HepG2 (cell line): ENCODE measurements around the gene RYR2. TPM values are rescaled to one million over a fixed set of nuclear protein-coding genes. Genes with fewer than 3 reads are reported as not detected.

Experiments used
- KAT8 ChIP-seq: IDR thresholded peaks from 2 replicates; pipeline ENCODE4 v1.6.1; 2016; ENCODE audit warnings: missing genetic modification reagents, missing compliant biosample characterization
- YEATS2 ChIP-seq: sonication (generic); formaldehyde crosslinking; IDR thresholded peaks from 2 replicates; pipeline ENCODE4 v1.4.0; 2020; ENCODE audit warnings: missing genetic modification reagents, borderline replicate concordance
- ZNF572 ChIP-seq: sonication (generic); formaldehyde crosslinking; IDR thresholded peaks from 2 replicates; pipeline ENCODE4 v1.5.1; 2020; ENCODE audit warnings: mild to moderate bottlenecking, missing genetic modification reagents
- polyA plus RNA-seq, 8 experiments: library from polyadenylated mRNA; depleted of rRNA in 3 of 8; stranded (reverse) in 7 of 8; unstranded in 1 of 8; fragments of >200 nt; fragmentation: Illumina TruSeq in 4 of 8; extraction: Trizol in 4 of 8; gene quantifications; 2 replicates each; pipeline versions ENCODE4 v1.2.1 to v1.2.3, GENCODE V29; 2011 to 2016; ENCODE audit warnings: low read depth in 4 of 8, missing spikeins in 1 of 8, mixed read lengths in 1 of 8; ENCODE audit not compliant: insufficient read depth in 1 of 8
- total RNA-seq, 5 experiments: library from RNA; depleted of rRNA; stranded (reverse); fragments of >200 nt; fragmentation: Illumina TruSeq; extraction: Trizol; gene quantifications; 2 replicates each; pipeline ENCODE4 v1.2.3, GENCODE V29; 2016; ENCODE audit warnings: low read depth in 1 of 5
- TF ChIP-seq, protein P1 (sequence below): sonication (generic); formaldehyde crosslinking; IDR thresholded peaks from 2 replicates; pipeline ENCODE4 v1.4.0; 2020; ENCODE audit warnings: missing genetic modification reagents
- TF ChIP-seq, protein P2 (sequence below): sonication (generic); formaldehyde crosslinking; IDR thresholded peaks from 2 replicates; pipeline ENCODE4 v1.4.0; 2020; ENCODE audit warnings: missing genetic modification reagents
- TF ChIP-seq, protein P3 (sequence below): IDR thresholded peaks from 2 replicates; pipeline ENCODE4 v1.6.1; 2016

Gene RYR2
- total and polyA plus RNA-seq, 2 of the 13 experiments (the other 11 are each of a cell fraction or from before 2014, with no cell fraction given), result not detected

DNA sequence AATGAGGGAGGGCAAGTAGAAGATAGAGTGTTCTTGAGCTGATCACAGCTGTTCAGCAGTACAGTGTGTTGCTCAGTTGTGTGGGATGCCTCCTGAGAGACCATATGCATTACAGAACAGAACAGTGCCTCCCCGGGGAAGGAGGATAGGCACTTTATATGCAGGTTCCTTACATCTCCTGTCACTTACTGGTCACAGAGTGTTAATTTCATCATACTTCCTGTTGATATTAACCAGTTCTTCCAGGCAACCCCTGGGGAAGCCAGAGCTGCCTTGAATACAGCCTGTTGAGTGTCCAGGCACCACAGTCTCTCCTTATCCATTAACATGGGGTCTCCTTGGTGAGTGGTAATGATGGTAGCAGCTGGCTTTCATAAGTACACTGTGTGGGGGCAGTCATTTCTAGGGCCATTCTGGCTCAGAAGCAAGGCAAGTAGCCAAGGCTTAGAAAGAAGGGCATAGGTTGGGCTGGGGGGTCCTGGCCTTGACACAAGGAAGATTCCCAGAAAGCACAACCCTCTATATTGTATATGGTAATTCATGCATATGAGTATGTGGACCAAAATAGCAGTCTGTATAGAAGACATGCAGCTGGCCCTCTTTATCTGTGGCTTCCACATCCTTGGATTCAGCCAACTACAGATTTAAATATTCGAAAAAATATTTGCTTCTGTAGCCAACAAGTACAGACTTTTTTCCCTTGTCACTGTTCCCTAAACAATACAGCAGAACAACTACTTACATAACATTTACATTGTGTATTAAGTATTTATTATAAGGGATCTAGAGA lies 706.4 kb downstream of the RYR2 start (continued):
- no peak for TF ChIP-seq YEATS2 (CRISPR knock-in tag)
- TF ChIP-seq, protein P1, sequence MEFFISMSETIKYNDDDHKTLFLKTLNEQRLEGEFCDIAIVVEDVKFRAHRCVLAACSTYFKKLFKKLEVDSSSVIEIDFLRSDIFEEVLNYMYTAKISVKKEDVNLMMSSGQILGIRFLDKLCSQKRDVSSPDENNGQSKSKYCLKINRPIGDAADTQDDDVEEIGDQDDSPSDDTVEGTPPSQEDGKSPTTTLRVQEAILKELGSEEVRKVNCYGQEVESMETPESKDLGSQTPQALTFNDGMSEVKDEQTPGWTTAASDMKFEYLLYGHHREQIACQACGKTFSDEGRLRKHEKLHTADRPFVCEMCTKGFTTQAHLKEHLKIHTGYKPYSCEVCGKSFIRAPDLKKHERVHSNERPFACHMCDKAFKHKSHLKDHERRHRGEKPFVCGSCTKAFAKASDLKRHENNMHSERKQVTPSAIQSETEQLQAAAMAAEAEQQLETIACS (CRISPR knock-in tag), result no peak
- TF ChIP-seq, protein P2, sequence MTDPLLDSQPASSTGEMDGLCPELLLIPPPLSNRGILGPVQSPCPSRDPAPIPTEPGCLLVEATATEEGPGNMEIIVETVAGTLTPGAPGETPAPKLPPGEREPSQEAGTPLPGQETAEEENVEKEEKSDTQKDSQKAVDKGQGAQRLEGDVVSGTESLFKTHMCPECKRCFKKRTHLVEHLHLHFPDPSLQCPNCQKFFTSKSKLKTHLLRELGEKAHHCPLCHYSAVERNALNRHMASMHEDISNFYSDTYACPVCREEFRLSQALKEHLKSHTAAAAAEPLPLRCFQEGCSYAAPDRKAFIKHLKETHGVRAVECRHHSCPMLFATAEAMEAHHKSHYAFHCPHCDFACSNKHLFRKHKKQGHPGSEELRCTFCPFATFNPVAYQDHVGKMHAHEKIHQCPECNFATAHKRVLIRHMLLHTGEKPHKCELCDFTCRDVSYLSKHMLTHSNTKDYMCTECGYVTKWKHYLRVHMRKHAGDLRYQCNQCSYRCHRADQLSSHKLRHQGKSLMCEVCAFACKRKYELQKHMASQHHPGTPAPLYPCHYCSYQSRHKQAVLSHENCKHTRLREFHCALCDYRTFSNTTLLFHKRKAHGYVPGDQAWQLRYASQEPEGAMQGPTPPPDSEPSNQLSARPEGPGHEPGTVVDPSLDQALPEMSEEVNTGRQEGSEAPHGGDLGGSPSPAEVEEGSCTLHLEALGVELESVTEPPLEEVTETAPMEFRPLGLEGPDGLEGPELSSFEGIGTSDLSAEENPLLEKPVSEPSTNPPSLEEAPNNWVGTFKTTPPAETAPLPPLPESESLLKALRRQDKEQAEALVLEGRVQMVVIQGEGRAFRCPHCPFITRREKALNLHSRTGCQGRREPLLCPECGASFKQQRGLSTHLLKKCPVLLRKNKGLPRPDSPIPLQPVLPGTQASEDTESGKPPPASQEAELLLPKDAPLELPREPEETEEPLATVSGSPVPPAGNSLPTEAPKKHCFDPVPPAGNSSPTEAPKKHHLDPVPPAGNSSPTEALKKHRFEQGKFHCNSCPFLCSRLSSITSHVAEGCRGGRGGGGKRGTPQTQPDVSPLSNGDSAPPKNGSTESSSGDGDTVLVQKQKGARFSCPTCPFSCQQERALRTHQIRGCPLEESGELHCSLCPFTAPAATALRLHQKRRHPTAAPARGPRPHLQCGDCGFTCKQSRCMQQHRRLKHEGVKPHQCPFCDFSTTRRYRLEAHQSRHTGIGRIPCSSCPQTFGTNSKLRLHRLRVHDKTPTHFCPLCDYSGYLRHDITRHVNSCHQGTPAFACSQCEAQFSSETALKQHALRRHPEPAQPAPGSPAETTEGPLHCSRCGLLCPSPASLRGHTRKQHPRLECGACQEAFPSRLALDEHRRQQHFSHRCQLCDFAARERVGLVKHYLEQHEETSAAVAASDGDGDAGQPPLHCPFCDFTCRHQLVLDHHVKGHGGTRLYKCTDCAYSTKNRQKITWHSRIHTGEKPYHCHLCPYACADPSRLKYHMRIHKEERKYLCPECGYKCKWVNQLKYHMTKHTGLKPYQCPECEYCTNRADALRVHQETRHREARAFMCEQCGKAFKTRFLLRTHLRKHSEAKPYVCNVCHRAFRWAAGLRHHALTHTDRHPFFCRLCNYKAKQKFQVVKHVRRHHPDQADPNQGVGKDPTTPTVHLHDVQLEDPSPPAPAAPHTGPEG, result no peak
- TF ChIP-seq, protein P3, sequence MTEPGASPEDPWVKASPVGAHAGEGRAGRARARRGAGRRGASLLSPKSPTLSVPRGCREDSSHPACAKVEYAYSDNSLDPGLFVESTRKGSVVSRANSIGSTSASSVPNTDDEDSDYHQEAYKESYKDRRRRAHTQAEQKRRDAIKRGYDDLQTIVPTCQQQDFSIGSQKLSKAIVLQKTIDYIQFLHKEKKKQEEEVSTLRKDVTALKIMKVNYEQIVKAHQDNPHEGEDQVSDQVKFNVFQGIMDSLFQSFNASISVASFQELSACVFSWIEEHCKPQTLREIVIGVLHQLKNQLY (CRISPR knock-in tag), result no peak
- TF ChIP-seq KAT8 (CRISPR knock-in tag), result no peak
- TF ChIP-seq ZNF572 (CRISPR knock-in tag), result no peak
